Cardiac fibroblast (primary cell): ENCODE results near the gene ATP5MC3.
A peak's percentile ranks its signal among the peaks of the same experiment; 100 is the strongest.
"Not testable (repeated sequence)": the region's sequence is repeated elsewhere in the genome, so short reads cannot be mapped to it uniquely, and the experiment has no call there.

Source experiments
- DNase-seq, 2 donors: peaks; one replicate each; pipeline versions ENCODE4 v3.0.0 to v3.0.0-alpha.2; 2010; ENCODE audit warnings: low read depth in 2 of 2
- H3K4me3 ChIP-seq, 2 donors: replicated peaks in 1 of 2; 1 replicate in 1 of 2; 2 replicates in 1 of 2; pipeline ENCODE4 v1.5.1; 2011; ENCODE audit warnings: low read depth in 2 of 2, low read length in 2 of 2, mild to moderate bottlenecking in 2 of 2, moderate library complexity in 1 of 2
- CTCF ChIP-seq: IDR thresholded peaks from one replicate; pipeline ENCODE4 v1.5.1; 2011; ENCODE audit warnings: low read depth, mild to moderate bottlenecking, low read length, inconsistent platforms

Gene ATP5MC3

GRCh38 chr2:175181104-175181876 is at the start of gene ATP5MC3:
ATP5MC3 (minus strand) TSS chr2:175181710; CDS start chr2:175181393, 317 bp downstream.
- TF ChIP-seq CTCF: peak; percentile 35
- H3K4me3 ChIP-seq: peak within 1 kb of the TSS; percentile 86 to 97
- peak; percentile 96 to 97 for DNase-seq

- DNase-seq: not testable (repeated sequence)
Measured at GRCh38 chr2:175228601-175229000, 47.1 kb upstream of the ATP5MC3 start.

DNA sequence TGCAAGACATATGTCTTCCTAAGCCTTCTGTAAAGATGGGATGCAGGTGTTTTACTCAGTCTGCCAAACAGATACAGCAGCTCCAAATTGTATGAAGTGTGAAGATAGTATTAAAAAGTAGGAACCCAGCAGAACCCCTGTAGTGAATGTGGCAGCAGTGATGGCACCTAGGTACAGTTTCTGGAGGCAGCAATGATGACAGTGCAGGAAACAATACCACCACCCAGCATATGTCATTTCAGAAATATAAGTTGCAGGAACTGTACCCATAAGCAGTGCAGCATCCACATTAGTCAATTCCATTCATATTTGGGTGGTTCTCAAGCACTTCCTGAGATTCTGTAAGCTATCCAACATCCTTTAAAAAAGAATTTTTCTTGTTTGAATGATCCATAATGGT is 46.7 kb upstream of the ATP5MC3 start:
- DNase-seq: no peak
- no peak overlapping the region for H3K4me3 ChIP-seq
- TF ChIP-seq CTCF: no peak

More at GRCh38 chr2:175228601-175229000, 47.1 kb upstream of the ATP5MC3 start:
- not testable (repeated sequence) for H3K4me3 ChIP-seq

DNA sequence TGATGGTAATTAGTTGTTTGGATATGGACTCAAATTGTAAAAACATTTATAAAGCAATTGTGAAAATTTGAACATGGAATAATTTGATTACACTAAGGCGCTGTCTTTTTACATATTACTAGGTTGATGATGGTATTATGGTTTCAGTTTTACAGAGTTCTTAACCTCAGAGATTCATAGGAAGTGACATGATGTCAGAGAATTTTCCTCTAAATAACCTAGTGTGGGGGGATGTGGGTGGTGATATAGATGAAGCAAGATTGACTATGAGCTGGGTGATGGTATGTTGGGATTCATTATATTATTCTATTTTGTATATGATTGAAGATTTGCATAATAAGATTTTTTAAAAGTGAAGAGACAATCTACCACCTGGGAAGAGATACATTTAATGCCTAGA is 45.9 kb upstream of the ATP5MC3 start:
- no peak for TF ChIP-seq CTCF
- no peak overlapping the region for H3K4me3 ChIP-seq
- no peak for DNase-seq

DNA sequence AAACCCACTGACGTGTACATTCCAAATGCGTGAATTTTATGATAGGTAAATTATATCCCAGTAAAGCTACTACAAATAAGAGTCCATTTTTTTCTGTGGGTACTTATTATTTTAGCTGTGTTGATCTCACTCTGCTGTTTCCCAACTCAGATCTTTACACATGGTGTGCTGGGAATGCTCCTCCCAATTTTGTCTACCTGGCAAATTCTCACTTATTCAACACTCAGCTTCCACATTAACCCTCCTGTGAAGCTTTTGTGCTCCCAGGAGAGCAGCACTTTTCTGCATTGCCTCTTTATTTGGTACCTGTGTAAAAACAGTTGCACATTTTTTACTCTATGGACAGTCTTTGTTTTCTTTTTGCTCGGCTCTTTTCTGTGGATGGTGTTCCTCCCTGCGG is 38.6 kb upstream of the ATP5MC3 start:
- no peak for TF ChIP-seq CTCF
- DNase-seq: no peak

GRCh38 chr2:175218551-175218950 is 37.0 kb upstream of the ATP5MC3 start:
- DNase-seq: no peak
- TF ChIP-seq CTCF: no peak
- no peak overlapping the region for H3K4me3 ChIP-seq

More for the DNA sequence above, 38.6 kb upstream of the ATP5MC3 start:
- H3K4me3 ChIP-seq: no peak overlapping the region

DNA sequence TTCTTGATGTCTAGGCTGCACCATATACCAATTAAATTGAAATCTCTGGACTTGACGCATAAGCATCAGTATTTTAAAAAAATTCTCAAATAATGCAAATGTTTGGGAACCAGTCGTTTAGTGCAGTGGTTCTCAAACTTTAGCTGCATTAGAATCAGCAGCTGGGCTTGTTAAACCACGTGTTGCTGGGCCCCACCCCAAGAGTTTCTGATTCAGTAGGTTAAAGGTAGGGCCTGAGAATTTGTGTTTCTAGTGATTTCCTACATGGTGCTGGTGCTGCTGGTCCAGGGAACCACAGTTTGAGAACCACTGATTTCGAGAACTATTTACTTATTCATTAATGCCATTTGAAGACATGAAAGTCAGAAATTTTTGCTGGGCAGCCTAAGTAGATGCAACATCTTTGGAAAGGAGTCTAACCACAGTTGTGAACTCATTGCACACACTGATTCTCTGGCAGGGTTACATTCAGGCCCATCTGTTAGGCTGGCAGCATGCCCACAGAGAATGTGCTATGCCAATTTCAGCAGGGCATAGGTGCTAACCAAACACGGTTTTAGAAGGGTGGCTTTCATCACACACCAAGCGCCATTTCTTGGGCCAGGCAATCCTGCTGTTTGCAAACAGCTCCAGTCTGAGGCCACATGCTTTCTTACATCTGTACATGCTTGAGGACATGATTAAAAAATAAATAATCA is 26.4 kb upstream of the ATP5MC3 start:
- H3K4me3 ChIP-seq: no peak overlapping the region
- peak in 1 of 2 donors; percentile 2 for DNase-seq
- TF ChIP-seq CTCF: no peak
